Measurements from ENCODE around the gene SLC20A1. TPM values are rescaled to one million over a fixed set of nuclear protein-coding genes. Genes with fewer than 3 reads are reported as not detected.

SLC20A1 gene
- total RNA-seq, 1 experiment from 2014 or later = 154 TPM

DNA sequence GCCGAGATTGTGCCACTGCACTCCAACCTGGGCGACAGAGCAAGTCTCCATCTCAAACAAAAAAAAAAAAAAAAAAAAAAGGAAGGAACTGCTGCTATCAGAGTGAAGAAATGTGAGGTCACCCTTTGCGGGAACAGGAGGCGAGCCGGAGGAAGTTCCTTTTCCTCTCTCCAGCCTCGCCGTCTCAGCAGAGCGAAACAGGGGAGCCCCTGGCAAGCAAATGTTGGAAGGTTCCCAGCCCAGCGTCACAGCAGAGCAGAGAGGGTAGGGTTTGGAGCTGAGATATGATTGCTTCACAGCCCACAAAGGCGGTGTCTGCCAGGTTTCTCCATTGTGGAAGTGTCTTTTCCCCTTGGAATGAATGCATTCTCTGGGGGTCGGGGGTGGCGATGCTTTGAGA lies 28.5 kb downstream of the SLC20A1 start:
- intact Hi-C loops (cut with micrococcal nuclease) = no loop called here
- ATAC-seq = no peak
- no peak overlapping the region for H3K9ac ChIP-seq (ENCODE audit: low read length)

More for the DNA sequence above, 28.5 kb downstream of the SLC20A1 start:
- Histone ChIP-seq H3K79me2 (ENCODE audit: insufficient read depth, low read length) (no peaks in the 10 kb centered on the region), H2AFZ (ENCODE audit: low read depth, low read length, poor library complexity, severe bottlenecking) (no peak overlapping the region), H3K27me3 (ENCODE audit: insufficient read depth, low read length) (no peaks in the 10 kb centered on the region), H3K36me3 (ENCODE audit: control insufficient read depth in 1 of 2, insufficient read depth in 2 of 2, low read length in 2 of 2) (no peaks in the 10 kb centered on the region), H3K27ac (ENCODE audit: low read depth, low read length) (no peak overlapping the region), H3K4me1 (ENCODE audit: control insufficient read depth in 1 of 2, insufficient read depth in 2 of 2, low read length in 2 of 2) (0 out of 4 replicates have a peak, but pooled peaks cover 0 to 1% of the 10 kb centered on the region in 2 experiments), H3K4me3 (replicated peaks in 1 of 2; ENCODE audit: low read depth in 1 of 2, low read length in 2 of 2) (no peak overlapping the region), H3K4me2 (ENCODE audit: low read length) (no peak overlapping the region), H3K9me2 (ENCODE audit: insufficient read depth) (no peaks in the 10 kb centered on the region), H3K9me3 (ENCODE audit: control insufficient read depth in 1 of 2, insufficient read depth in 1 of 2, low read depth in 1 of 2, low read length in 2 of 2) (no peaks in the 10 kb centered on the region), H4K20me1 (ENCODE audit: insufficient read depth) (no peaks in the 10 kb centered on the region)
- CTCF ChIA-PET = no interaction called here
- TF ChIP-seq CBX3 (IDR thresholded peaks at IDR 0.05; ENCODE audit: low read depth) (no peak), SRF (IDR thresholded peaks at IDR 0.05; ENCODE audit: low read depth) (no peak), ELF1 (IDR thresholded peaks at IDR 0.05; ENCODE audit: borderline replicate concordance, low read depth) (no peak), POLR2AphosphoS5 (IDR thresholded peaks at IDR 0.05; ENCODE audit: low read depth, low read length) (no peak), FOSL1 (IDR thresholded peaks at IDR 0.05; ENCODE audit: low read depth) (no peak), ZFX (IDR thresholded peaks at IDR 0.05) (no peak), EZH2 (IDR thresholded peaks at IDR 0.05) (no peak), ZNF274 (IDR thresholded peaks at IDR 0.05; ENCODE audit: low read depth, low read length) (no peak), CEBPB (IDR thresholded peaks at IDR 0.05; ENCODE audit: low read depth) (no peak), TCF7L2 (IDR thresholded peaks at IDR 0.05; ENCODE audit: borderline replicate concordance, extremely low read depth, insufficient read depth, insufficient read length) (no peak), YY1 (IDR thresholded peaks at IDR 0.05; ENCODE audit: extremely low read depth, insufficient replicate concordance, low read depth, low read length) (no peak), SP1 (IDR thresholded peaks at IDR 0.05; ENCODE audit: low read depth) (no peak), EZH2phosphoT487 (IDR thresholded peaks at IDR 0.05; ENCODE audit: borderline replicate concordance) (no peak), SIN3A (IDR thresholded peaks at IDR 0.05; ENCODE audit: low read depth) (no peak), EGR1 (IDR thresholded peaks at IDR 0.05; ENCODE audit: low read depth) (no peak)
- TF ChIP-seq, protein P1, sequence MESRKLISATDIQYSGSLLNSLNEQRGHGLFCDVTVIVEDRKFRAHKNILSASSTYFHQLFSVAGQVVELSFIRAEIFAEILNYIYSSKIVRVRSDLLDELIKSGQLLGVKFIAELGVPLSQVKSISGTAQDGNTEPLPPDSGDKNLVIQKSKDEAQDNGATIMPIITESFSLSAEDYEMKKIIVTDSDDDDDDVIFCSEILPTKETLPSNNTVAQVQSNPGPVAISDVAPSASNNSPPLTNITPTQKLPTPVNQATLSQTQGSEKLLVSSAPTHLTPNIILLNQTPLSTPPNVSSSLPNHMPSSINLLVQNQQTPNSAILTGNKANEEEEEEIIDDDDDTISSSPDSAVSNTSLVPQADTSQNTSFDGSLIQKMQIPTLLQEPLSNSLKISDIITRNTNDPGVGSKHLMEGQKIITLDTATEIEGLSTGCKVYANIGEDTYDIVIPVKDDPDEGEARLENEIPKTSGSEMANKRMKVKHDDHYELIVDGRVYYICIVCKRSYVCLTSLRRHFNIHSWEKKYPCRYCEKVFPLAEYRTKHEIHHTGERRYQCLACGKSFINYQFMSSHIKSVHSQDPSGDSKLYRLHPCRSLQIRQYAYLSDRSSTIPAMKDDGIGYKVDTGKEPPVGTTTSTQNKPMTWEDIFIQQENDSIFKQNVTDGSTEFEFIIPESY (IDR thresholded peaks at IDR 0.05; ENCODE audit: extremely low read depth, insufficient replicate concordance, low read length) = no peak
- TF ChIP-seq, protein P2, sequence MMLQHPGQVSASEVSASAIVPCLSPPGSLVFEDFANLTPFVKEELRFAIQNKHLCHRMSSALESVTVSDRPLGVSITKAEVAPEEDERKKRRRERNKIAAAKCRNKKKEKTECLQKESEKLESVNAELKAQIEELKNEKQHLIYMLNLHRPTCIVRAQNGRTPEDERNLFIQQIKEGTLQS (IDR thresholded peaks at IDR 0.05) = no peak
- TF ChIP-seq, protein P3, sequence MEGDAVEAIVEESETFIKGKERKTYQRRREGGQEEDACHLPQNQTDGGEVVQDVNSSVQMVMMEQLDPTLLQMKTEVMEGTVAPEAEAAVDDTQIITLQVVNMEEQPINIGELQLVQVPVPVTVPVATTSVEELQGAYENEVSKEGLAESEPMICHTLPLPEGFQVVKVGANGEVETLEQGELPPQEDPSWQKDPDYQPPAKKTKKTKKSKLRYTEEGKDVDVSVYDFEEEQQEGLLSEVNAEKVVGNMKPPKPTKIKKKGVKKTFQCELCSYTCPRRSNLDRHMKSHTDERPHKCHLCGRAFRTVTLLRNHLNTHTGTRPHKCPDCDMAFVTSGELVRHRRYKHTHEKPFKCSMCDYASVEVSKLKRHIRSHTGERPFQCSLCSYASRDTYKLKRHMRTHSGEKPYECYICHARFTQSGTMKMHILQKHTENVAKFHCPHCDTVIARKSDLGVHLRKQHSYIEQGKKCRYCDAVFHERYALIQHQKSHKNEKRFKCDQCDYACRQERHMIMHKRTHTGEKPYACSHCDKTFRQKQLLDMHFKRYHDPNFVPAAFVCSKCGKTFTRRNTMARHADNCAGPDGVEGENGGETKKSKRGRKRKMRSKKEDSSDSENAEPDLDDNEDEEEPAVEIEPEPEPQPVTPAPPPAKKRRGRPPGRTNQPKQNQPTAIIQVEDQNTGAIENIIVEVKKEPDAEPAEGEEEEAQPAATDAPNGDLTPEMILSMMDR (IDR thresholded peaks at IDR 0.05 in 2 of 3, conservative IDR thresholded peaks at IDR 0.05 in 1 of 3; ENCODE audit: borderline replicate concordance in 1 of 3, insufficient read depth in 1 of 3, low read depth in 2 of 3, low read length in 2 of 3) = no peak
- TF ChIP-seq, protein P4, sequence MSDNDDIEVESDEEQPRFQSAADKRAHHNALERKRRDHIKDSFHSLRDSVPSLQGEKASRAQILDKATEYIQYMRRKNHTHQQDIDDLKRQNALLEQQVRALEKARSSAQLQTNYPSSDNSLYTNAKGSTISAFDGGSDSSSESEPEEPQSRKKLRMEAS (IDR thresholded peaks at IDR 0.05) = no peak
- RAD21 ChIA-PET (ENCODE audit: low non-redundant PET in 1 of 2, low total read pairs in 2 of 2, uncharacterized antibody in 2 of 2, unreplicated experiment in 2 of 2) = no interaction called here
- no TSS peak for BruUV-seq (replicated peaks)
- DNase-seq (ENCODE audit: low read depth, low spot score) = no peak
- POLR2A ChIA-PET = no interaction called here
